T-helper 9 cell (primary cell): ENCODE measurements around the gene ZBED6.
A peak's percentile ranks its signal among the peaks of the same experiment; 100 is the strongest.
"Not testable (repeated sequence)": the region's sequence is repeated elsewhere in the genome, so short reads cannot be mapped to it uniquely, and the experiment has no call there.

Experiments
- DNase-seq: peaks from one replicate; pipeline ENCODE4 v3.0.0-alpha.2; 2020

Gene ZBED6

DNA sequence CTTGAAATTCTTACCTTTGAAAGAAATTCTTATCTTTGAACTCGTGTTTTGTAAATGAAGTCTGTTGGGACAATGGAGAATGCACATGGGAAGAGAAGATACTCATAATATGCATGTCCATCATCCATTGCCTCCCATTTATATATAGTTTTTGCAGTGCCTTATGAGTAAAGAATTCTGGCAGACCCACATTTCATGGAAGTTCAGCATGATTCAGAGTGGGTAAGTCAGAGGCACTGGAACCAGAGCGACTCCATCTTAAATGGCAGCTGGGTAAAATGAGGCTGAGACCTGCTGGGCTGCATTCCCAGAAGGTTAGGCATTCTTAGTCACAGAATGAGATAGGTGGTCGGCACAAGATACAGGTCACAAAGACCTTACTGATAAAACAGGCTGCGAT lies 16.6 kb upstream of the ZBED6 start:
- no peak for DNase-seq

GRCh38 chr1:203781962-203782361 lies 13.5 kb upstream of the ZBED6 start:
- DNase-seq, result no peak

DNA sequence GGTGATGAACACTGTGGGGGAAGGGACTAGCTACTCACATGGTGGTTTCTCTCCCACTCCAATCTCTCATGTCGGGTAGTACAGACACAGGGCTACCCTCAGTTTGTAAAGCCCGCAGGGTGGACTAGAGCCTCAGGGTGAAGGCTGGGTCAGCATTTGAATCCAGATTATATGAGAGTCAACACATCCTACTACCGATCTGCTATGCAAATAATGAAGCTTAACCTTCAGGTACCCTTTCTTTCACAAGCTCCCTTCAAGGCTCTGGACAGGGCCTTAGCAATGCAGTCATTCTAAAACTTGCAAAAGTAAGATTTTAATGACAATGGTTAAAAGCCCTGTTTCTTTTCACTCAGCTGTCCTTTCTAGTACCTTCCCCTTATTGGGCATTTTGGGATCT lies 5.5 kb upstream of the ZBED6 start:
- no peak for DNase-seq

GRCh38 chr1:203791498-203791897 lies 3.9 kb upstream of the ZBED6 start:
- no peak for DNase-seq

GRCh38 chr1:203792486-203792885 lies 2.9 kb upstream of the ZBED6 start:
- DNase-seq, result no peak

GRCh38 chr1:203793561-203793960 lies 1.9 kb upstream of the ZBED6 start:
- DNase-seq, result not testable (repeated sequence)

- no peak for DNase-seq
Measured at GRCh38 chr1:203794764-203795440, 521 bp upstream of the ZBED6 start.

GRCh38 chr1:203796236-203796605 lies 798 bp downstream of the ZBED6 start:
- DNase-seq, result peak; percentile 7

- DNase-seq, result no peak
Measured at GRCh38 chr1:203797216-203797615, 1.8 kb downstream of the ZBED6 start.

- DNase-seq, result no peak
Measured at GRCh38 chr1:203797948-203798655, 2.7 kb downstream of the ZBED6 start.

GRCh38 chr1:203799157-203799556 lies 3.7 kb downstream of the ZBED6 start:
- no peak for DNase-seq

DNA sequence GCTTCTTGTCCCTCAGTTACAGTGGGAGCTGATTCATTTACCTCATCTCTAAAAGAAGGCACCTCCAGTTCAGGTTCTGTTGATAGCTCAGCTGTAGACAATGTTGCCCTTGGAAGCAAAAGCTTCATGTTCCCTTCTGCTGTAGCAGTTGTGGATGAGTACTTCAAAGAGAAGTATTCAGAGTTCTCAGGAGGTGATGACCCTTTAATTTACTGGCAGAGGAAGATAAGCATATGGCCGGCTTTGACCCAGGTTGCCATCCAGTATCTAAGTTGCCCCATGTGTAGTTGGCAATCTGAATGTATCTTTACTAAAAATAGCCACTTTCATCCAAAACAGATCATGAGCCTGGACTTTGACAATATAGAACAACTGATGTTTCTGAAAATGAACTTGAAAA lies 4.5 kb downstream of the ZBED6 start:
- no peak for DNase-seq

GRCh38 chr1:203805689-203806088 lies 10.3 kb downstream of the ZBED6 start:
- no peak for DNase-seq

DNA sequence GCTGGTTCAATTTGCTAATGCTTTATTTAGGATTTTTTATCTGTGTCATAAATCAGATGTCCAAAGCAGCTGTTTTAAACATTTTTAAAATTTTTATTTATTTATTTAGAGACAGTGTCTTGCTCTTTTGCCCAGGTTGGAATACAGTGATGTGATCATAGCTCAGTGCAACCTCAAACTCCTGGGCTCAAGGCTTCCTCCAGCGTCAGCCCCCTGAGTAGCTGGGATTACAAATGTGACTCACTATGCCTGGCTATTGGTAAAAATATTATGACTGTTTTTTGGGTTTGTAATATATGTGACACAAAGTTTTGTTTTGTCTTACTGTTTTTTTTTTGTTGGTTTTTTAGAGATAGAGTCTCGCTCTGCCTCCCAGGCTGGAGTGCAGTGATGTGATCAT lies 11.8 kb downstream of the ZBED6 start:
- no peak for DNase-seq

DNA sequence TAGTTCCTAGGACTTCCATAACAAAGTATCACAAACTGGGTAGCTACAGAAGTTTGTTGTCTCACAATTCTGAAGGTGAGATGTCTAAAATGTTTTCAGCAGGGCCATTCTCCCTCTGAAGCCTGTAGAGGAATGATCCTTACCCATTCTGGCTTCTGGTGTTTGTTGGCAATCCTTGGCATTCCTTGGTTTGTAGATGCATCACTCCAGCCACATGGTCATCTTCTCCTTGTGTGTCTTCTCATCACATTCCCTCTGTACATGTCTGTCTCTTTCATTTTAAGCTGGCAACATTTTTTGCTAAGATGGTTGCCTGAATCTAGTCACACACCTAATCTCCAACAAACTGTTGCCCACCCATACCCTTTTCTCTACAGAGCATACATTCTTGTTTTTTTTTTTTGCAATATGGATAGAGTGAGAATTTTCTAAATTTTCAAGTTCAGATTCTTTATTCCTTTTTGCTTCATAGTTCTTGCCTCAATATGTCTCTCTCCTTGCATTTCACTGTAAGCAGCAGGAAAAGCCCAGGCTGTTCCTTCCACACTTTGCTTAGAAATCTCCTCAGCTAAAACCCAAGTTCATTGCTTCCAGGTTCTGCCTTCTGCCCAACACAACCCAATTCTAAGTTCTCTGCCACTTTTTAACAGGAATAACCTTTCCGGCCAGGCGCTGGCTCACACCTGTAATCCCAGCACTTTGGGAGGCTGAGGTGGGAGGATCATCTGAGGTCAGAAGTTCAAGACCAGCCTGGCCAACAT lies 18.3 kb downstream of the ZBED6 start:
- no peak for DNase-seq

- DNase-seq, result no peak
Measured at GRCh38 chr1:203818399-203818798, 23.0 kb downstream of the ZBED6 start.

- no peak for DNase-seq
Measured at GRCh38 chr1:203823306-203823705, 27.9 kb downstream of the ZBED6 start.

DNA sequence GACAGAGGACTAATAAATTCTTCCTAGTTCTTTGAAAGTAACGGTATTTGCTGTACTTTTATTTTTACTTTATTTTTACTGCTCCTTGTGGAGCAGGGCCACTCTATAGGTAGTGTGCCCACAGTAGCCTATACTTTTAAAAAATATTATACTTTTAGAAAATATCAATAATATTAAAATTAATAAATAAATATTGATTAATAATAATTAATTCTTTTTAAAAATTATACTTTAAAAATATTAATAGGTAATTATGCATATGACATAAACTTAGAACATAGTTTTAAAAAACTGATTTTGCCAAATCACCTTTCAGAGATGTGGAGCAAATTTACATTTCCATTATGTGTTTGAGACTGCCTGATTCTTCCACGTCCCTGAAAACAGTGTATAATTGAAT lies 30.8 kb downstream of the ZBED6 start:
- no peak for DNase-seq

DNA sequence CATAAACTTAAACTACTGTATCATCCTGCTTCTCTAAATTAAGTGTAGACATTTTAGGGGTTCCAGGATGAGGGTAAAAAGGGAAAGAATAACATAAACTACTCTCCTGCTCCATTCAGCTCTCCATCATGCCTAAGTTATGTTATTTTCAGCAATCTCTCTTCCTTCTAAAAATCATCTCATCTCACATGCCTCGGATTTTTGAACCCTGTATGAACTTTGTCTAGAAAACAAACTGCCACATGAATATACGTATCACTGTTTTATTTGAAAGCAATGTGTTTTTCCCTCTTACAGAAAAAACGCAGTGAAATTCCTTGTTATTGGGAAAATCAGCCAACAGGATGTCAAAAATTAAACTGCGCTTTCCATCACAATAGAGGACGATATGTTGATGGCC lies 32.6 kb downstream of the ZBED6 start:
- no peak for DNase-seq

- no peak for DNase-seq
Measured at GRCh38 chr1:203828503-203828902, 33.1 kb downstream of the ZBED6 start.

GRCh38 chr1:203829247-203829646 lies 33.8 kb downstream of the ZBED6 start:
- not testable (repeated sequence) for DNase-seq

GRCh38 chr1:203835476-203835875 lies 40.1 kb downstream of the ZBED6 start:
- DNase-seq, result no peak

- DNase-seq, result no peak
Measured at GRCh38 chr1:203839081-203839480, 43.7 kb downstream of the ZBED6 start.

- DNase-seq, result no peak
Measured at GRCh38 chr1:203840208-203840808, 44.9 kb downstream of the ZBED6 start.
